HG02973 (cell line): ENCODE data around the gene VPS37C.
"Not testable (repeated sequence)": the region's sequence is repeated elsewhere in the genome, so short reads cannot be mapped to it uniquely, and the experiment has no call there.

Source experiments
- ATAC-seq: cut with Tn5 transposase; IDR thresholded peaks from one replicate; pipeline ENCODE4 v1.9.1; 2021; ENCODE audit warnings: moderate library complexity; ENCODE audit not compliant: unreplicated experiment

Gene VPS37C

DNA sequence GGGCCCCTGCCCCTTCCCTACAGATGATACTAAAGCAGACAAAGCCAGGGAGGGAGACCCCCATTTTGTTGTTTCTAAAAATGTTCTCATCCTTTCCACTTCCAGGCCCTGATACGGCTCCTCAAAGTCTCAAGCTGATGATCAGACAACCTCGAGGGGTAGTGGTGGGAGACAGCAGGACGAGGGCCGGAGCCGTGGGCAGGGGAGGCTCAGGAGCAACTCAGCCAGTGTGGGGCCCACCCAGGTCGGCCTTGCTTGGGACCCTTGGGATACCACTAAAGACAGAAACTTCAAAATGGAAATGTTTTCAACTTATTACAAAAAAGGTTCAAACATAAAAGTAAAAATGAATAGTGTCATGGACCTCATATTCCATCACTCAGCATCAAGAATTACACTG, 15.2 kb upstream of the VPS37C start:
- no peak for ATAC-seq

DNA sequence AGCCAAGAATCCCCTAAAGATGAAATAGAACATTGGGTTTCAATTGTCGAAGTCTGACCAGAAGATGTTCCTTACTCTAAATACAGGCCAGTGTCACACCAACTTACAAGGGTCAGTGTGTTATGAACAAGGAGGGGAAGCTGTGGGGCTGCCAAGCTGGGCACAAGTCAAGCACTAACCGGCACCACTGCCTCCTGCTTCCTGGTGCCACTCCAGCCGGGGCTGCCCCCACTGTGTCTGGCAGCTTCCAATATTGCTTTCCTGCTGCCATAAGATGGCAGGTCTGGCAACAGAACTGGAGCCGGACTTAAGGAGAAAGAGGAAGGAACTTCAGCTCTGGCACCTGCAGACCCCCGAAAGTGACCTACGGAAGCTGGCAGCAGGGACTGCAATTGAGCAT, 13.7 kb upstream of the VPS37C start:
- ATAC-seq, result no peak

DNA sequence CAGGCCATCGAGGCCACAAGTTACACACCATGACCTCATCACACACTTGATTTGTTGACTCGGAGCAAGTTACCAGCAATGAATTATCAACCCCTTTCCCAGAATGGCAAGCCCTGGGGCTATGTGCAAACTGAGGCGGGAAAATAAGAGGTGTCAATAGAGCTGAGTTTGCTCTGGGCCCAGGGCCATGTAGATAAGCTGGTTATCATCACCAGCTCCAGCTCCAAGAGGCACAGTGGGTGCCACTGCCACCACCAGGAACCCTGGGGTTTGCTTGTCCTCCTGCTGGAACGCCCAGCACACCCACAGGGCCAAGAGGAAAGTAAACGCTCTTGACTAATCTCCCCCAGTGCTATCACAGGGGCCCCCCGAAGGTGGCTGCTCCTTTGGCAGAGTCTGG, 13.0 kb upstream of the VPS37C start:
- no peak for ATAC-seq

DNA sequence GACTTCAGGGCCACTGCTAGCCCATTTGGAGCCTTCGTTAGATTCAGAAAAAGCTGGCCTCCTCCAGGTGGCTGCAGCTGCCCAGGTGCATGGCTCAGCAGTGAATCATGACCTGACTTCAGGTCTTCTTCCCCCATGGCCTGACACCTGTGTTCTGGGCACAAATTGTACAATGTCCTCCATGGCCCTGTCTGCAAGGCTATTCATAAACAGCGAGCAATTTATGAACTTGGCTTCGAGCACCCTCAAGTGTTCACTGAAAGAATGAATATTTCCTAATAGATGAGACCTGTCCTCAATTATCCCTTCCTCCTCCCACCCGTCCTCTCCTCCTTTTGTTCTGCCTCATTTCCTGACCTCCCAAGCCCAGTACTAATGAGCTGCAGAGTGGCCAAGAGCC, 12.2 kb upstream of the VPS37C start:
- ATAC-seq, result no peak

DNA sequence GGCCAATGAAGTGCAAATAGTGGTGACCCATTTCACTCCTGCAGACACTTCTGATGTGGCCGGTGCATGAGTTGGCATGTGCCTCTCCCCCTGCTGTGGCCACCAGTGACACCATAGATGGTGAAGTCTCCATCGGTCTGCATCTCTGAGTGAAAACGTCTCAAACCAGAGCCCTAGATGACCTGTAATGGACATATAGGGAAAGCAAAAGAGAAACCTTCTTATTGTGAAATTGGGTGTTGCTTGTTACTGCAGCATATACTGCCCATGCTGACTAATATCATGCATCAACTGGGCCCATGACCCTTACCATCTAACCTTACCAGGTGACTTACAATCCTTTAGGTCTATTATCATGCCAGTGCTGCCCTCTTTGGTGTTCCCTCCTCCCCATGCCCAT, 11.7 kb upstream of the VPS37C start:
- no peak for ATAC-seq

DNA sequence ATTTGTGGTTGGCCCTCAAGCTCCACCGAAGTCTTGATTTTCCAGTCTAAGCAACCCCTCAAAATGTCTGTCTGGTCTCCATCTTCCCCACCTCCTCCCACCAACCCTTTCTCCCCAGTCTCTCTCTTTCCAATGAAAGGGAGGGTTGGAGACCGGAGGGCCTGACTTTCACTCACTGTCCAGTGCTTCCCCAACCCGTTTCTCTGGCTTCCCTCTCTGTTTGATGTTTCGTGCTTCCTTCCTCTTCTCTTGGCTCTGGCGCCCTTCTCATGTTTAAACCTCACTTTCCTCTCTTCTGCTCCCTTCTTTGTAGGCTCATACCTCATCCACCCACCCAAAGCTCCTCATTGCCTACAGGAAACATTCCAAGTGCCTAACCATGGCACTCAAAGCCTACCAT, 11.1 kb upstream of the VPS37C start:
- ATAC-seq, result no peak

DNA sequence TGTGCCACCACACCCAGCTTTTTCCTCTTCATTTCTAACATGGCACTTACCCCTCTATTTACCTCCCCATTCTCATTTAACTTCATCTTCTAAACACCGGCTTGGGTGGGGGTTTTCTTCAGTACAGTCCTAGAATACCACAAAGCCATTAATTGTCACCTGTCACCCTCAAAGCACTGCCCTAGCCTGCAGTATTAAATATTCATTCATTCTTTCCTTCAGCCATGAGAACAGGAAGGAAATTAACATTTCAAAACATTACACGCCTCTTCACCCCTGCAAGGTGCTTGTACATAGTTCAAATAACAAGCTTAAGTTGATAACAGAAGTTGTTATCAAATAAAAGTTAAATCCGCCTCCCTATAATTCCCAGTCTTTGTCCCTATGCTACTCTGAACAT, 10.7 kb upstream of the VPS37C start:
- ATAC-seq, result no peak

DNA sequence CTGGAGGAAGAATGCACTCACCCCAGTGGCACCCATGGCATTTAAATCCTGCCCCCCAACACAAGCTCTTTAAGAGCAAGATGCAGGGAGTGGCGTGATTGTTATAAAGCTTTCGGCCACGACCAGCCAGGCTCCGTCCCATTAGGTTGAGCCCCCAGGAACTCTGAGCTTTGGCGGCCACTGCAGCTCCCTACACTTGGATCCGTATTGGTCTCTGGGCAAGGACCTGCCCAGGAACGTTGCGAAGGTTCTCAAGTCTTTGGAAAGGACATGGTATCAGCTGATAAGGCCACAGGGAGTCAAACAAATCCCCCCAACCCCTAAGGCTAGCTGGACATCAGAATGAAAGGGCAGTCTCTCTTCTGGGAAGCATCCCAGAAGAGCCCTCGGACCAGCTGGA, 9.3 kb upstream of the VPS37C start:
- no peak for ATAC-seq

DNA sequence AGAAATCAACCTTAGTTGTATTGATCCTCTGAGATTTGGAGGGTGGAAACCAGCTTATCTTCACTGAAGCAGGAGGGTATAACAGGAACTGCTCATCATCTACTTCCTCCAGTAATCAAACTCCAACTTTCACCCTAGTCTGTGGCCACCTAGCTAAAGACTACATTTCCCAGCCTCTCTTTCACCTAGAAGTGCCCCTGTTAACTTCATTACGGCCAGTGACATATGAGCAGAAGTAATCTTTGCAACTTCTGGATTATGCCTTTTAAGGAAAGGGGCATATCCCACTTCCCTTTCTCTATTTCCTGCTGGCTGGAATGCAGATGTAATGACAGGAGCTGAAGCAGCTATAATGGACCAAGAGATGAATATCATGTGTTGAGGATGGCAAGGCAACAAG, 7.6 kb upstream of the VPS37C start:
- ATAC-seq, result no peak

DNA sequence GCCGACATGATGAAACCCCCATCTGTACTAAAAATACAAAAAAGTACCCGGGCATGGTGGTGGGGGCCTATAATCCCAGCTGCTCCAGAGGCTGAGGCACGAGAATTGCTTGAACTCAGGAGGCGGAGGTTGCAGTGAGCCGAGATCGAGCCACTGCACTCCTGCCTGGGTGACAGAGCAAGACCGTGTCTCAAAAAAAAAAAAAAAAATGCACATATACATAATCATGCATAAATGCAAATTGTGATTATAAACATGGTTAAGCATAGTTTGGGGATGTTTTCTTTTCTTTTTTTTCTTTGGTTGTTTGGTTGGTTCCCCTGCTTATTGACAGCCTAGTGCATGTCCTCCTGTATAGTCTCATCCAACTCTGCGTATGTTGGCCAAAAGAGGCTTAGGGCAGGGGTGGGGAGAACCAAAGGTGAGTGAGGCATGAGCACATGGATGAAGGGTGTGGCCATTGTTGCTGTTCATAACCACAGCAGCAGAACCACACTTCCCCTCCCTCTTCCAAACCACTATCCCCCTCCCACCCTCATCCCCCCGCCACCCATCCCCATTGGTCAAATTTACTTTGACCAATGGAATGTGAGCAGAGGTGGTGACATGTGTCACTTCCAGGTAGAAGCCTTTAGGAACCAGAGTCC, 6.9 kb upstream of the VPS37C start:
- ATAC-seq, result no peak

DNA sequence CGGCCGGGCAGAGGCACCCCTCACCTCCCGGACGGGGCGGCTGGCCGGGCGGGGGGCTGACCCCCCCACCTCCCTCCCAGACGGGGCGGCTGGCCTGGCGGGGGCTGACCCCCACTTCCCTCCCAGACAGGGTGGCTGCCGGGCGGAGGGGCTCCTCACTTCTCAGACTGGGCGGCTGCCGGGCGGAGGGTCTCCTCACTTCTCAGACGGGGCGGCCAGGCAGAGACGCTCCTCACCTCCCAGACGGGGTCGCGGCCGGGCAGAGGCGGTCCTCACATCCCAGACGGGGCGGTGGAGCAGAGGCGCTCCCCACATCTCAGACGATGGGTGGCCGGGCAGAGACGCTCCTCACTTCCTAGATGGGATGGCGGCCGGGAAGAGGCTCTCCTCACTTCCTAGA, 5.1 kb upstream of the VPS37C start:
- not testable (repeated sequence) for ATAC-seq

DNA sequence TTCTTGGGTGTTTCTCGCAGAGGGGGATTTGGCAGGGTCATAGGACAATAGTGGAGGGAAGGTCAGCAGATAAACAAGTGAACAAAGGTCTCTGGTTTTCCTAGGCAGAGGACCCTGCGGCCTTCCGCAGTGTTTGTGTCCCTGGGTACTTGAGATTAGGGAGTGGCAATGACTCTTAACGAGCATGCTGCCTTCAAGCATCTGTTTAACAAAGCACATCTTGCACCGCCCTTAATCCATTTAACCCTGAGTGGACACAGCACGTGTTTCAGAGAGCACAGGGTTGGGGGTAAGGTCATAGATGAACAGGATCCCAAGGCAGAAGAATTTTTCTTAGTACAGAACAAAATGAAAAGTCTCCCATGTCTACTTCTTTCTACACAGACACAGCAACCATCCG, 4.6 kb upstream of the VPS37C start:
- ATAC-seq, result not testable (repeated sequence)

DNA sequence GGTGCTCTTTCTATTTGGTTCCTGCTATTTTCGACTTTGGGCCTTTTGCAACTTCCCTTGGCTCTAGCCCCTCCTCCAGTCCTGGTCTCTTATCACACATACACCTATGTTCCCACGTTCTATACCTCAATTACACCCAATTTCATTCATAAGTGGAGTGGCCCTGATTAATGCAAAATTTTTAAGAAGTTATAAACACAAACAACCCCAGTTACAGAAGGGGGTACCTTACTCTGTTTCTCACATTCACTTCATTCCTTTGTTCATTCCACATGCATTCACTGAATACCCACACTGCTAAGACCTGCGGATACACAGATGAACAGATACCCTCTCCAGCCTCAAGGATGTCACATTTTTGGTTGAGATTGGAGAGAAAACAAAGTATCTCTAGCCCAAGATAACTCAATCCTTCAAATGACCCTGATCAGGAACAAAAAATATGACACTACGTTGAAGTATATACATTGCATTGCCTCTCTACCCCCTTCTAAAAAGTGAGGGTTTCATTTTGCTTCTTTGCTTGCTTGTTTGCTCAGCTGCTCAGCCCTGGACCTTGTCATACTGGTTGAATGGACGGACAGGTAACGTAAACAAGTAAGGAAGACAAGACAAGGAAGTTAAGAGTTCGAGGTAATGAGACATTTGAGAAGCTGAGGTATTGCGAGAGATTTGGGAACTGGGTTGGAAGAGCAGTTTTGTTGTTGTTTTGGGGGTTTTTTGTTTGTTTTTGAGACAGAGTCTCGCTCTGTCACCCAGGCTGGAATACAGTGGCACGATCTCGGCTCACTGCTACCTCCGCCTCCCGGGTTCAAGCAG, 3.6 kb upstream of the VPS37C start:
- ATAC-seq, result no peak

DNA sequence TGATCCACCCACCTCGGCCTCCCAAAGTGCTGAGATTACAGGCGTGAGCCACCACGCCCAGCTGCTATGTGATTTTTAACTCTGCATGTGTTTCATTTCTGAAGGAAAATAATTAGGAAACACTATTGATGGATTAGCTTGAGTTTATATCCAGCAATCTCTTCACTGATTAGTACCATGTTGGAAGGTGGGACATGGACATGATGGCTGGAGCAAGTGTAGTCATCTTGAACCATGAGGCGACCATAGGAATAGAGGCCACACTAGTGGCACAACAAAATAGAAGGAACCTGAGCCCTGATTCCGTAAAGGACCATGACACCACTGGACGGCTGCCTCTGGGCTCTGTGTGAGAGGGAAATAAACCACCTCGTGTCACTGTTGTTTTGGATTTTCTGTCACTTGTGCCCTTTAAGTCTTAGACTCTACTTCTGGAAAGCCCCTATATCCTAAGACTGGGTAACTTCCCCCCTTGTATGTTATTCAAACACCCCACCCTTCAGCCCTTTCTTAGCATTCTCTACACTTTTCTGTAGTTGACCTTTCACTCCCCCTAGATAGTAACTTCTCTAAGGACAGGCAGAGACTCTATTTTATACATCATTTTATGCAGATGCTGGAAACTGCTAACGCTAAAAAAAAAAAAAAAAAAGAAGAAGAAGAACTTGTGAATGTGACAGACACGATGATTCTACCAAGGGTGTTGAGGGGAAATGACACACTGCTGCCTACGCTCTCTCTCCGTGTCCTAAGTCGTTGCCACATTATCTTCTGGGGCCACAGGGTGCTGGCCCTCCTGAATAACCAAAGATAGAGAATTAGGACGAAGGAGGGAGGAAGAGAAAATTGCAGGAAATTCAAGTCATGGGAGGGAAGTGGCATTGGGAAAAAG, 2.7 kb upstream of the VPS37C start:
- no peak for ATAC-seq

DNA sequence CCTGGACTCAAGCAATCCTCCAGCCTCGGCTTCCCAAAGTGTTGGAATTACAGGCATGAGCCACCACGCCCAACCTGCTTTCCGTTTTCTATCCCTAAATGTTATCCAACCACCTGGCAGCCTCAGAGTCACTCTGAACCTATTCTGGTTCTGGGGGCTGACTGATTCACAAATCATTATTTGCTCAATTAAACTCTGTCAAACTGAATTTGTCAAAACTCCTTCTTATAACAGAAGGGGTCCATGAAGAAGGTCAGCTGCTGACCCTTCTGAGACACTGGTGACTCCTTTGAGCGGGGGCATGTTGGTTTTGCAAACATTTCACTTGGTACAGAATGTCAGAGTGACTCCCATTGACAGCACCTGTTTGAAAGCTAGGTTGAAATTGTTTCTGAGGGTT, 1.8 kb upstream of the VPS37C start:
- no peak for ATAC-seq

DNA sequence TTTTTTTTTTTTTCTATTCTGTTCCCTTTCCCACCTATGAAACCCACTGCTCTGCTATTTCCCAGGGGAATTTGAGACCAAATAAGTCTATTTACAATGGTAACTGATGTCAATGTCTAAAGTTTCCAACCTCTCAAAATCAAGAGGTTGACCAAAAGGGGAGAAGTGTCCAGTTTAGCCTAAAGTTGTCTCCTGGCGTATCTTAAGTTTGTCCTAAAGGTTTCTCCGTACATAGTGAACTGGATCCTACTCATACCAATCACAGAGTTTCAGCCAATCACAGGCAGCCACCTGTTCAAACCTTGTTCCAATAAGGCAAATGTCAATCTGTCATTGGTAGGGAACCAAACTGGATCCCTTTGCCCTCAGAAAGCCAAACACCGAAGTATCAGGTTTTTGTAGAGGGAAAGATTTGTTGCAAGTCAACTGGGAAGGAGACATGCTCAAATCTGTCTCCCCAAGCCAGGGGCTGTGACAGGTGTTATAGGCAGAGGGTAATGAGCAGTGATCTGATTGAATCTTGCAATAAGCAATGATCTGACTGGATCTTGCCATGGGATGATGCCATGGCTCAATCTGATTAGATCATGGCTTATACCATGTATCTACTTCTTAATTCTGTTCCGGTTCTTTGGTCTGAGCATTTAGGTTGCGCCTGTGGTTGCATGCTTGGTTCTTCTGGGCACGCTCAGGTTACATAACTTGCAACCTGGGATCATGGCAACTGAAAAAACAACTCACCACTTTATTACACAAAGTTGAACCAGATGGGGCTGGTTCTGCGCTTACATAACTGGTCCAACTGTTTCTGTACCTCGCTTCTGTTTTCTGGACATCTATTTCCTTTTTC, 1.1 kb upstream of the VPS37C start:
- ATAC-seq, result no peak

DNA sequence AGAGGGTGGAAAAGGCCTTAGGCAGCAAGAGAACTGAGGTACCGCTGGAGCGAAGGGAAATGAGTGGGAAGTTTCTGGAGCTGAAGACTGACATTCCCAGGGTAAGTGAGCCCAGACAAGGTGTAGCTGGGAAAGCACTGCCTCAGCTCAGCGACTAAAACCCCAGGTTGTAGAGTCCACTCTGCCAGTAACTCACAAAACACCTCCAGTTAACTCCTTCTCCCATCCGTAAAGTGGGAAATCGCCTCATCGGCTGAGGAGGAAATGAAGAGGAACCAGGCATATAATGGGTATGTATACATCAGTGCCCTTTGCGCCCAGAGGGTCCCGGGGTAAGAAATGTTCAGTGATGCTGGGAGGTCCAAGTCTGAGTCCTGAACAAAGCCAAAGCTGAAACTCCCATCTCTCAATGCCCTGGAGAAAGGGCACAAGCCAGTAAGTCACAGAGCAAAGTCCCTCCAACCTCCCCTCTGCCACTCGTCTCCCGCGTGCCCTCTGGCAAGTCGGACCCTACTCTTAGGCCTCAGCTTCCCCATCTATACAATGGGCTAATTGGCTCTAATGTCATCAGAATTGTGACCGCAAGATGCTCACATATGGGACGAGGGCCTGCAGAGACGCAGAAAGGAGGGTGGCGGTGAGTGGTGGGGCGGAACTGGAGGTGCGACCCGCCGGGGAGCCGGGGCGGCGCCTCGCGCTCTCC, 588 bp downstream of the VPS37C start:
- no peak for ATAC-seq

DNA sequence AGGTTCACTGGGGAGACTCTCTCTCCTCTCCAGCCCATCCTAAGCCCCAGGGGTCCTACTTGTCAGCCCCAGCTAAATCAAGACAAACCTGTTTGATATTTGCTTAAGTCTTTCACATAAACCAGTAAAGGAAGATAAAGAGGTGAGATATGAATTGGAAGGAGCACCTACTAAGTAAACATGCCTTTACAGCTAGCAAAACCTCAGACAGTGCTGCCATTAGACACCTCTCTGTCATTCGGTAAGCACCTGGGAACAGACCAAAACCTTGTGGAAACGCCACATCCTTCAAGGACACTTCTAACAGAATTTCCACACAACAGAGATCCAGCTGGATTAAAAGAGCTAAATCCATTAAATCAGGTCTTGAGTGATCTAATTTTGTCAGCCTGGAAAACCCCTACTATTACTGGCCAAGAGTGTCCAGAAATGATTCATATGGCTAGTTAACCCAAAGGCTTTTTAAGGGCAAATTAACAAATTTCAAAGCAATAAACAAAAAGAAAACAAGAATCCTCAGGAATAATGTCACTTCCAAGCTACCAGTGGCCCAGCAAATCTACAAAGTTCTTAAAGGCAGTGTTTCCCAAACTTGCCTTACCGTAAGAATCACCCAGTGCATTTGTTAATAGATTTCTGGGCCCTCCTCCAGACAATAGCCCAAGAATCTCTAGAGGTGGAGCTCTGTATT, 2.4 kb downstream of the VPS37C start:
- no peak for ATAC-seq

DNA sequence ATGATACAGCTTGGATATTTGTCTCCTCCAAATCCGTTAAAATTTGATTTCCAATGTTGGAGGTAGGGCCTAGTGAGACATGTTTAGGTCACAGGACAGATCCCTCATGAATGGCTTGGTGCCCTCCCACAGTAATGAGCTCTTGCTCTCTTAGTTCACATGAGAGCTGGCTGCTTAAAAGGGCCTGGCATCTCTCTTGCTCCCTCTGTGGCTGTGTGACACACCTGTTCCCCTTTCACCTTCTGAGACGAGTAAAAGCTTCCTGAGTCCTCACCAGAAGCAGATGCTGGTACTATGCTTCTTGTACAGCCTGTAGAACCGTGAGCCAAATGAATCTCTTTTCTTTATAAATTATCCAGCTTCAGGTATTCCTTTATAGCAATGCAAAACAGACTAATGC, 3.5 kb downstream of the VPS37C start:
- no peak for ATAC-seq

DNA sequence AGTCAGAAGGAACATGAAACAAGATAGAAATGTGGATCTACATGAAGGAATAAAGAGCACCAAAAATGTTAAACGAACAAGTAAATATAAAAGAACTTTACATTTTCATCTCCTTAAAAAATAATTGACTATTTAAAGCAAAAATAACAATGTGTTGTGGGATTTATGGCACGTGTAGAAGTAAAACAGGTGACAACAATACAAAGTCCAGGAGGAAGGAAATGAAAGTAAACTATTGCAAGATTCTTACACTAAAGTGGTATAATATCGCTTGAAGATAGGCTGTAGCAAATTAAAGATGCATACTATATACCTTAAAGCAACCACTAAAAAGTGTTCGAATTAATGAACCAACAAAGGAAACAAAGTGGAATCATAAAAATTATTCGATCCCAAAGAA, 5.5 kb downstream of the VPS37C start:
- ATAC-seq, result no peak
